ENCODE results near the gene SEC24D.

SEC24D gene

GRCh38 chr4:118772767-118773428 lies 63.0 kb downstream of the SEC24D start:
- no peak for DNase-seq

- peak; percentile 26 for DNase-seq
Measured at GRCh38 chr4:118772081-118772766, 63.7 kb downstream of the SEC24D start.

GRCh38 chr4:118770741-118771187 lies 65.2 kb downstream of the SEC24D start:
- no peak for DNase-seq

- DNase-seq, result no peak
Measured at GRCh38 chr4:118769161-118769560, 66.8 kb downstream of the SEC24D start.

GRCh38 chr4:118767109-118767508 lies 68.8 kb downstream of the SEC24D start:
- DNase-seq, result no peak

GRCh38 chr4:118765399-118765798 lies 70.5 kb downstream of the SEC24D start:
- no peak for DNase-seq

GRCh38 chr4:118762730-118763477 lies 73.0 kb downstream of the SEC24D start:
- DNase-seq, result no peak

- DNase-seq, result no peak
Measured at GRCh38 chr4:118762155-118762554, 73.8 kb downstream of the SEC24D start.

GRCh38 chr4:118761397-118762016 lies 74.4 kb downstream of the SEC24D start:
- DNase-seq, result no peak

GRCh38 chr4:118760493-118760892 lies 75.4 kb downstream of the SEC24D start:
- no peak for DNase-seq

- DNase-seq, result no peak
Measured at GRCh38 chr4:118760092-118760491, 75.8 kb downstream of the SEC24D start.

GRCh38 chr4:118759481-118759880 lies 76.4 kb downstream of the SEC24D start:
- DNase-seq, result no peak

GRCh38 chr4:118758293-118758692 lies 77.6 kb downstream of the SEC24D start:
- no peak for DNase-seq

GRCh38 chr4:118757761-118758251 lies 78.1 kb downstream of the SEC24D start:
- DNase-seq, result no peak

GRCh38 chr4:118756958-118757357 lies 79.0 kb downstream of the SEC24D start:
- DNase-seq, result no peak

GRCh38 chr4:118756429-118756828 lies 79.5 kb downstream of the SEC24D start:
- no peak for DNase-seq

- no peak for DNase-seq
Measured at GRCh38 chr4:118755438-118756226, 80.3 kb downstream of the SEC24D start.

GRCh38 chr4:118754890-118755289 lies 81.0 kb downstream of the SEC24D start:
- no peak for DNase-seq

GRCh38 chr4:118753685-118754084 lies 82.2 kb downstream of the SEC24D start:
- DNase-seq, result no peak

GRCh38 chr4:118753096-118753495 lies 82.8 kb downstream of the SEC24D start:
- DNase-seq, result no peak

GRCh38 chr4:118752551-118752950 lies 83.4 kb downstream of the SEC24D start:
- DNase-seq, result no peak

- DNase-seq, result no peak
Measured at GRCh38 chr4:118751629-118752323, 84.2 kb downstream of the SEC24D start.

Data from NCI-H1092 (cell line).